ENCODE data around the gene CNOT6L.

GRCh38 chr4:77856152-77856551 lies 37.0 kb upstream of the CNOT6L start:
- no peak for TF ChIP-seq EZH2phosphoT487 (IDR thresholded peaks at IDR 0.05; ENCODE audit: insufficient read depth, low read depth)
- no peak for TF ChIP-seq EZH2 (IDR thresholded peaks at IDR 0.05; ENCODE audit: insufficient read depth, poor library complexity, severe bottlenecking)

All from GM23248 (cell line).